ENCODE data around the gene MBNL1.

The MBNL1 gene

DNA sequence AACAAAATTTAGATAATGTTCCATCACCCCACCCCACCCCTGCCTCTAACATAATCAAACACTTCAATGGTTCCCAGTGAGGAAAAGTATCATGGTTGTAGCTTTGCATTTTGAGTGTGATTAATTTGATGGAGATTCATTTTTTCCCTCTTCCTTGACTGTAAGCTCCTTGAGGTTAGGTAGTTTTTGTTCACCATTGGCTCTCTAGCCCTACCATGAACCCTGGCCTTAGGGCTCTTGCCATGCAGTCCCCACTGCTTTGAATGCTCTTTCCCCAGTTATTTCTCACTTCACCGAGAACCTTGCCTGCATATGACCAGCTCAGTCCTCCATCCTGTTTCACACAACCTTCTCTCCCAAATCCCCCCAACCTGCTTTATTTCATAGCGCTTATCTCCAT is 5.0 kb upstream of the MBNL1 start:
- H3K27me3 ChIP-seq (ENCODE audit: insufficient read depth, low read depth, severe bottlenecking) = peaks cover 67% of the 10 kb centered on the region
- no peaks in the 10 kb centered on the region for H3K9me3 ChIP-seq (ENCODE audit: severe bottlenecking)
- no peak overlapping the region for H3K4me3 ChIP-seq (ENCODE audit: low read depth, low read length)
- TF ChIP-seq CTCF (IDR thresholded peaks at IDR 0.05; ENCODE audit: low read depth, low read length) = no peak
- DNase-seq = no peak
- H3K36me3 ChIP-seq = no peaks in the 10 kb centered on the region
- H3K27ac ChIP-seq = no peak overlapping the region

GRCh38 chr3:152264378-152264777 is 4.4 kb upstream of the MBNL1 start:
- no peak overlapping the region for H3K4me3 ChIP-seq (ENCODE audit: low read depth, low read length)
- no peak overlapping the region for H3K27ac ChIP-seq
- H3K27me3 ChIP-seq (ENCODE audit: insufficient read depth, low read depth, severe bottlenecking) = peaks cover 66% of the 10 kb centered on the region
- DNase-seq = no peak
- no peak for TF ChIP-seq CTCF (IDR thresholded peaks at IDR 0.05; ENCODE audit: low read depth, low read length)
- H3K9me3 ChIP-seq (ENCODE audit: severe bottlenecking) = no peaks in the 10 kb centered on the region
- no peaks in the 10 kb centered on the region for H3K36me3 ChIP-seq

DNA sequence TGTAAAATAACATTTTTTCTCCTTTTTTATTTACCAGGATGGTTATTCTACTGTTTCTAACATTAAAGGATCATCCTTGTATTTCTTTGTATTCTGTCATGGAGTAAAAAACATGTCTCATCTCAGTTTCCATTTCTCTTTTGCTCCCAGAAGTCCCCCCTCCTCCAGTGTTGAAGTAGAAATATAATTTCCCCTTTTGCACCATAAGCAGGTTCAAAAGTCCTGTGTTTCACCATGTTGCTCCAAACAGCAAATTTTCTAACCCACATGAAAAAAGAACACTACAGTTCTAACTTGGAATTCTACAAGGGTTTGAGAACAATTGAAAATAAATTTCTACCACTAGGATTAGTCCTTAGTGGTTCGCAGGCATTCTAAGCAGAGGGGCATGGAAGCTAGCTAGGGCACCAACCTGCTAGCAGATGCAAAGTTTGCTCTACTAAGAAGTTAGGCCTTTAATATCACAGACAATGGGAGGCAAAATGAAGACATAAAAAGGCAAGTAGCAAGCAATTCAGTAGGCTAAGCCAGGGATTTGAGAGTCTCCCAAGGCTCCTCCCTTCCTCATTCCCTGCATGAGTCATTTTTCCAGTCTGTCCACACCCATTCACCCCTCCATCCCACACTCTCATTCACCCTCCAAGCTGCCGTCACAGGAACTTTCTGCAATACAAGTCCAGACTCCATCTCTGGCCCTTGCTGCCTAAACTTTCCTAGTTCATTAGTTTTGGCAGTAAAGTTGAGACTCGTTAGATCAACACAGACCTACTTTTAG is 2.3 kb upstream of the MBNL1 start:
- DNase-seq = no peak
- Histone ChIP-seq H3K36me3 (no peaks in the 10 kb centered on the region), H3K27ac (no peak overlapping the region), H3K27me3 (ENCODE audit: insufficient read depth, low read depth, severe bottlenecking) (peaks cover 58% of the 10 kb centered on the region), H3K9me3 (ENCODE audit: severe bottlenecking) (no peaks in the 10 kb centered on the region), H3K4me3 (ENCODE audit: low read depth, low read length) (no peak overlapping the region)
- no peak for TF ChIP-seq CTCF (IDR thresholded peaks at IDR 0.05; ENCODE audit: low read depth, low read length)

- peak overlapping the region; percentile 67 for H3K4me3 ChIP-seq (ENCODE audit: low read depth, low read length)
- H3K27ac ChIP-seq = peak overlapping the region; percentile 47; the same call in 1 of the 2 replicates
- H3K9me3 ChIP-seq (ENCODE audit: severe bottlenecking) = no peaks in the 10 kb centered on the region
- no peaks in the 10 kb centered on the region for H3K36me3 ChIP-seq
- DNase-seq = no peak
- peaks cover 45% of the 10 kb centered on the region for H3K27me3 ChIP-seq (ENCODE audit: insufficient read depth, low read depth, severe bottlenecking)
- no peak for TF ChIP-seq CTCF (IDR thresholded peaks at IDR 0.05; ENCODE audit: low read depth, low read length)
Observed at GRCh38 chr3:152267831-152268554, 736 bp upstream of the MBNL1 start.

DNA sequence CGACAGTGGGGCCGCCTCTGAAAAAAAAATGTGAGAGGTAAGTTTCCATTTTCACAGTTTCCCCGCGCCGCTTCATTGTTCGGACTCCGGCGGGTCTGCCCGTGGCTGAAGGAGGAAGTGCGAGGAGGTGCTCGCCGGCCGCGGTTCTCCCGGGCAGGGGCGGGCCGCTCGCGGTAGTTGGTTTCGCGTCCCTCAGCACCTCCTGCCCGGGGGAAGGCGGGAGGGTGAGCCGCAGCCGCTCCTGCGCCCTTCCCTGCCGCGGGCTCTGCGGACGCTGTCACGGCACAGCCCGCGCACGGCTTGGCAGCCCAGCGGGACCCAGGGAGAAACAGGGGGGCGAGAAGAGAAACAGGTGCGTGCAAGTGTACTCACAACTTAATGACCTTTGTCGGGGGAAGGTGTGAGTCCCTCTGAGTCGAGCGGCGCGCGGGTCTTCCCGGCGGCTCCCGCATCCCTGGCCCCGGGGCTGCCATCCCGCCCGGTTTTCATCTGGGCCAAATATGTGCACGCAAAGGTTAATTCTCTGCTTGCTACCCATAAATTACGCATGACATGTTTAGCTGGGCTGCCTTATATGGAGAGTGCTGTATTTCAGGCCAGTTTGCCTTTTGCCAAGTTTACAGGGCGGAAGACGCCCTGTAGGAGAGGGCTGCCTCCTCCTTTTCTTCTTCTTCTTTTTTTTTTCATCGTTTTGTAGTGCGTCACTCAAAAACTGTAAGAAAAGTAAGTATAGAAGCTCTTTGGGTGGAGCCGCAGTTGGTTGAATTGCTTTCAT is 514 bp downstream of the MBNL1 start:
- Histone ChIP-seq H3K27me3 (ENCODE audit: insufficient read depth, low read depth, severe bottlenecking) (peaks cover 36% of the 10 kb centered on the region), H3K27ac (peak overlapping the region; percentile 47), H3K9me3 (ENCODE audit: severe bottlenecking) (no peaks in the 10 kb centered on the region), H3K36me3 (no peaks in the 10 kb centered on the region), H3K4me3 (ENCODE audit: low read depth, low read length) (peak overlapping the region; percentile 67)
- TF ChIP-seq CTCF (IDR thresholded peaks at IDR 0.05; ENCODE audit: low read depth, low read length) = no peak
- DNase-seq = peak; percentile 44

All from WERI-Rb-1 (cell line).